IMR-90 (cell line): ENCODE data around the gene IGF1R. TPM values are rescaled to one million over a fixed set of nuclear protein-coding genes. Genes with fewer than 3 reads are reported as not detected.

Source experiments
- ATAC-seq: fragments of 200-7000 bp; cut with Tn5 transposase; 2 replicates; pipeline ENCODE4 v1.9.1; 2020; ENCODE audit warnings: low read depth, mild to moderate bottlenecking, moderate library complexity
- BruUV-seq: library from RNA; stranded (reverse); fragments of 400-500 nt; replicated peaks from 2 replicates; lab custom pipeline; 2021; lab: Mats Ljungman, UMichigan
- CTCF ChIA-PET: fragments of 300-600 bp; formaldehyde crosslinking; extraction: SDS; loops from one replicate; lab custom pipeline; 2021; ENCODE audit warnings: antibody characterized with exemption; lab: Yijun Ruan, JAX
- POLR2A ChIA-PET: fragments of 300-600 bp; sonication (Branson Sonifier 250); formaldehyde crosslinking; loops from one replicate; lab custom pipeline; 2022; ENCODE audit warnings: antibody characterized with exemption; ENCODE audit not compliant: unreplicated experiment; lab: Charles Lee
- DNase-seq: peaks from one replicate; pipeline ENCODE4 v3.0.0; 2013
- H2AFZ ChIP-seq: replicated peaks from 2 replicates; pipeline ENCODE3; 2013; ENCODE audit warnings: low read length, mild to moderate bottlenecking; ENCODE audit not compliant: poor library complexity
- H2AK5ac ChIP-seq: 2 replicates; pipeline ENCODE4 v1.6.1; 2013; ENCODE audit warnings: low read depth, low read length, inconsistent platforms
- H2AK9ac ChIP-seq: replicated peaks from 2 replicates; pipeline ENCODE3; 2013; ENCODE audit warnings: mild to moderate bottlenecking, low read depth, low read length, moderate library complexity; ENCODE audit not compliant: poor library complexity
- H2BK120ac ChIP-seq: 2 replicates; pipeline ENCODE4 v1.6.1; 2013; ENCODE audit warnings: low read depth, low read length, inconsistent platforms
- H2BK15ac ChIP-seq: 3 replicates; pipeline ENCODE4 v1.6.1; 2013; ENCODE audit warnings: low read depth, low read length, inconsistent platforms
- H2BK20ac ChIP-seq: 2 replicates; pipeline ENCODE4 v1.6.1; 2013; ENCODE audit warnings: low read depth, mild to moderate bottlenecking, inconsistent platforms, low read length, moderate library complexity
- H2BK5ac ChIP-seq: 2 replicates; pipeline ENCODE4 v1.6.1; 2013; ENCODE audit warnings: mild to moderate bottlenecking, low read depth, low read length, inconsistent platforms; ENCODE audit not compliant: poor library complexity, severe bottlenecking
- H3K14ac ChIP-seq: replicated peaks from 2 replicates; pipeline ENCODE4 v1.6.1; 2013; ENCODE audit warnings: low read depth, low read length, inconsistent platforms
- H3K18ac ChIP-seq: 2 replicates; pipeline ENCODE4 v1.6.1; 2013; ENCODE audit warnings: low read depth, low read length, control low read depth
- H3K23ac ChIP-seq: 2 replicates; pipeline ENCODE4 v1.6.1; 2013; ENCODE audit warnings: low read depth, low read length, inconsistent platforms
- H3K27ac ChIP-seq: 2 replicates; pipeline ENCODE4 v1.5.1; 2013; ENCODE audit warnings: mild to moderate bottlenecking, control low read depth, low read length; ENCODE audit not compliant: insufficient read depth
- H3K27me3 ChIP-seq: 2 replicates; pipeline ENCODE4 v1.6.1; 2013; ENCODE audit warnings: low read length; ENCODE audit not compliant: control insufficient read depth, insufficient read depth
- H3K36me3 ChIP-seq: 2 replicates; pipeline ENCODE4 v1.6.1; 2013; ENCODE audit warnings: low read length, mixed read lengths; ENCODE audit not compliant: control insufficient read depth, insufficient read depth
- H3K4ac ChIP-seq: 2 replicates; pipeline ENCODE4 v1.6.1; 2013; ENCODE audit warnings: low read depth, low read length, inconsistent platforms
- H3K4me1 ChIP-seq: 2 replicates; pipeline ENCODE4 v1.6.1; 2013; ENCODE audit warnings: low read length, mixed read lengths; ENCODE audit not compliant: control insufficient read depth, insufficient read depth
- H3K4me2 ChIP-seq: 2 replicates; pipeline ENCODE4 v1.6.1; 2013; ENCODE audit warnings: low read depth, mild to moderate bottlenecking, control low read depth, low read length, moderate library complexity
- H3K4me3 ChIP-seq: 2 replicates; pipeline ENCODE4 v1.5.1; 2013; ENCODE audit warnings: low read depth, mild to moderate bottlenecking, control low read depth, low read length, moderate library complexity; ENCODE audit not compliant: insufficient read depth
- H3K56ac ChIP-seq: 2 replicates; pipeline ENCODE4 v1.6.1; 2013; ENCODE audit warnings: low read length, inconsistent platforms; ENCODE audit not compliant: insufficient read depth; ENCODE audit errors: extremely low read depth
- H3K79me1 ChIP-seq, 2 experiments: 2 replicates each; pipeline ENCODE4 v1.6.1; 2013; ENCODE audit warnings: low read length in 2 of 2, inconsistent platforms in 1 of 2, low read depth in 1 of 2
- H3K9ac ChIP-seq: 2 replicates; pipeline ENCODE4 v1.6.1; 2013; ENCODE audit warnings: low read depth, low read length, control low read depth
- H3K9me1 ChIP-seq: 2 replicates; pipeline ENCODE4 v1.6.1; 2013; ENCODE audit warnings: low read length, inconsistent platforms; ENCODE audit not compliant: insufficient read depth
- H3K9me3 ChIP-seq: 2 replicates; pipeline ENCODE4 v1.6.1; 2013; ENCODE audit warnings: low read length; ENCODE audit not compliant: control insufficient read depth, insufficient read depth
- H4K20me1 ChIP-seq: 2 replicates; pipeline ENCODE4 v1.6.1; 2013; ENCODE audit warnings: low read length, inconsistent platforms; ENCODE audit not compliant: insufficient read depth
- H4K5ac ChIP-seq: 2 replicates; pipeline ENCODE4 v1.6.1; 2013; ENCODE audit warnings: mild to moderate bottlenecking, low read depth, low read length, control low read depth
- H4K8ac ChIP-seq, 2 experiments: 2 replicates each; pipeline ENCODE4 v1.6.1; 2013; ENCODE audit warnings: low read depth in 2 of 2, low read length in 2 of 2, control low read depth in 1 of 2, inconsistent platforms in 1 of 2
- H4K91ac ChIP-seq: 2 replicates; pipeline ENCODE4 v1.6.1; 2013; ENCODE audit warnings: low read depth, low read length, inconsistent platforms; ENCODE audit not compliant: insufficient read depth
- BHLHE40 ChIP-seq: fragments of 150-350 bp; IDR thresholded peaks from 2 replicates; pipeline ENCODE4 v1.6.1; 2016; ENCODE audit warnings: mild to moderate bottlenecking, low read depth, low read length
- CEBPB ChIP-seq: IDR thresholded peaks from 2 replicates; pipeline ENCODE4 v1.6.1; 2012; ENCODE audit warnings: low read depth, low read length, improper control_type of control experiment
- CHD1 ChIP-seq: IDR thresholded peaks from 2 replicates; pipeline ENCODE4 v1.6.1; 2012; ENCODE audit warnings: low read depth, low read length, improper control_type of control experiment
- FOS ChIP-seq: fragments of 150-350 bp; IDR thresholded peaks from 2 replicates; pipeline ENCODE4 v1.6.1; 2016; ENCODE audit warnings: low read depth, low read length
- MAFK ChIP-seq: IDR thresholded peaks from 2 replicates; pipeline ENCODE4 v1.6.1; 2012; ENCODE audit warnings: low read depth, low read length, improper control_type of control experiment
- MAZ ChIP-seq: IDR thresholded peaks from 2 replicates; pipeline ENCODE4 v1.6.1; 2012; ENCODE audit warnings: low read depth, mild to moderate bottlenecking, low read length, improper control_type of control experiment, moderate library complexity, borderline replicate concordance
- MXI1 ChIP-seq: IDR thresholded peaks from 2 replicates; pipeline ENCODE4 v1.6.1; 2012; ENCODE audit warnings: low read depth, mild to moderate bottlenecking, low read length, moderate library complexity, borderline replicate concordance
- NFE2L2 ChIP-seq: fragments of 150-350 bp; IDR thresholded peaks from 2 replicates; pipeline ENCODE4 v1.6.1; 2016; ENCODE audit warnings: low read depth, mild to moderate bottlenecking, low read length
- POLR2A ChIP-seq: IDR thresholded peaks from 2 replicates; pipeline ENCODE4 v1.6.1; 2012; ENCODE audit warnings: mild to moderate bottlenecking, low read depth, low read length
- RAD21 ChIP-seq: IDR thresholded peaks from 2 replicates; pipeline ENCODE4 v1.6.1; 2012; ENCODE audit warnings: low read length, improper control_type of control experiment
- RCOR1 ChIP-seq: IDR thresholded peaks from 2 replicates; pipeline ENCODE4 v1.6.1; 2012; ENCODE audit warnings: mild to moderate bottlenecking, low read length, improper control_type of control experiment; ENCODE audit not compliant: insufficient replicate concordance
- RFX5 ChIP-seq: IDR thresholded peaks from 2 replicates; pipeline ENCODE4 v1.8.0; 2012; ENCODE audit warnings: low read depth, mild to moderate bottlenecking, low read length, moderate library complexity
- SMC3 ChIP-seq: fragments of 150-350 bp; IDR thresholded peaks from 2 replicates; pipeline ENCODE4 v1.6.1; 2016; ENCODE audit warnings: low read depth, mild to moderate bottlenecking, antibody characterized with exemption, low read length, moderate library complexity
- WGBS, 2 experiments: methylation state at CpG; one replicate each; pipeline versions ENCODE4 v1.1.5 to v1.1.7; 2013; ENCODE audit warnings: missing lambda C conversion rate in 2 of 2; ENCODE audit not compliant: insufficient read length in 1 of 2; ENCODE audit errors: extremely low coverage in 2 of 2; 5-methylcytosine and 5-hydroxymethylcytosine counted together
- dilution Hi-C: fragments of 300-500 bp; cut with HindIII; formaldehyde crosslinking; loops from one replicate; pipeline ENCODE4 v1.14.3; 2018; ENCODE audit warnings: low sequenced_read_pairs; ENCODE audit not compliant: unreplicated experiment
- in situ Hi-C: fragments of 300-500 bp; cut with MboI; formaldehyde crosslinking; loops from 3 replicates; pipeline ENCODE4 v1.14.3; 2019; ENCODE audit warnings: low sequenced_read_pairs, inconsistent platforms, mixed read lengths
- intact Hi-C: fragments of 100-400 bp; cut with micrococcal nuclease; formaldehyde crosslinking; loops from 2 replicates; pipeline ENCODE4 v1.10.0; 2022
- polyA plus RNA-seq, 3 experiments: library from polyadenylated mRNA; depleted of rRNA; stranded (reverse); fragments of >200 nt; gene quantifications; 2 replicates each; pipeline ENCODE4 v1.2.3, GENCODE V29; 2012; ENCODE audit warnings: low replicate concordance in 1 of 3
- total RNA-seq: library from RNA; depleted of rRNA; stranded (reverse); fragments of >200 nt; gene quantifications from 2 replicates; pipeline ENCODE4 v1.2.3, GENCODE V29; 2012
- TF ChIP-seq, protein P1 (sequence below): conservative IDR thresholded peaks from 2 replicates; pipeline ENCODE4 v1.5.1; 2012; ENCODE audit warnings: mild to moderate bottlenecking, low read depth, low read length, improper control_type of control experiment
- TF ChIP-seq, protein P2 (sequence below): fragments of 150-350 bp; IDR thresholded peaks from 2 replicates; pipeline ENCODE4 v1.6.1; 2017; ENCODE audit warnings: mild to moderate bottlenecking, antibody characterized with exemption, low read length, low read depth
- TF ChIP-seq, protein P3 (sequence below): fragments of 150-350 bp; IDR thresholded peaks from 2 replicates; pipeline ENCODE4 v1.6.1; 2016; ENCODE audit warnings: low read depth, mild to moderate bottlenecking, low read length, moderate library complexity, borderline replicate concordance

The IGF1R gene
- total and polyA plus RNA-seq, 2 of the 4 experiments (the other 2 are of a cell fraction): 24.0 to 24.9 TPM

DNA sequence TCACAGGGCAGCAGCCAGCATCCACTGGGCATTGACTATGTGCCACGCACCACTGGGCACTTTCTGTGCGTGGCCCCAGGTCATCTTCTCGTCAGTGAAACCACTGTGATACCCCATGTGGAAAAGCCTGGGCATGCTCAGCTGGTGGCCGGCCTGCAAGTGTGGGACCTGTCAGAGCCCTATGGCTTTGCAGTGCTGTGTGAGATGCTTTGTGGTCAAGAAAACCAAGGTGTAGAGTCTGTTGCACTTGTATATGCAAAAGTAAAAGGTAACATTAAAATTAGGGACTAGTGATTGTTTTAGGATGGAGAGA is 289.7 kb downstream of the IGF1R start:
- H2BK20ac ChIP-seq: no peak overlapping the region
- CTCF ChIA-PET: no interaction called here

More for the DNA sequence above, 289.7 kb downstream of the IGF1R start:
- in situ Hi-C loops (no loop called here), intact Hi-C loops (loop anchor here (10.0 kb wide), 1 partner anchor 277 kb away; no protein-coding TSS in a partner anchor), dilution Hi-C loops (loop anchor here (25.0 kb wide), 1 partner anchor 124 kb away; no protein-coding TSS in a partner anchor)
- Histone ChIP-seq H3K18ac (no peak overlapping the region), H3K23ac (no peak overlapping the region), H3K4me3 (no peak overlapping the region), H3K9me1 (peaks cover 20% of the 10 kb centered on the region), H3K4ac (no peak overlapping the region), H3K27me3 (no peaks in the 10 kb centered on the region), H2AK5ac (no peak overlapping the region), H4K91ac (no peak overlapping the region), H2BK15ac (no peak overlapping the region), H2AFZ (no peak overlapping the region), H3K9ac (no peak overlapping the region), H4K5ac (no peak overlapping the region), H2BK5ac (no peak overlapping the region), H2AK9ac (no peak overlapping the region), H3K27ac (no peak overlapping the region), H3K14ac (no peak overlapping the region), H3K36me3 (peaks cover 62% of the 10 kb centered on the region), H3K4me2 (no peak overlapping the region), H2BK120ac (no peak overlapping the region), H3K4me1 (peaks cover 9% of the 10 kb centered on the region), H3K79me1 (peaks cover 11 to 34% of the 10 kb centered on the region in 2 experiments), H4K8ac (no peak overlapping the region), H3K56ac (no peak overlapping the region), H4K20me1 (0 out of 2 replicates have a peak, but pooled peaks cover 2% of the 10 kb centered on the region), H3K9me3 (no peaks in the 10 kb centered on the region)
- POLR2A ChIA-PET: no interaction called here
- BruUV-seq: no TSS peak
- DNase-seq (no peak), ATAC-seq (no peak)
- TF ChIP-seq CEBPB (no peak), MAFK (no peak), MAZ (no peak), FOS (no peak), NFE2L2 (no peak), MXI1 (no peak), RCOR1 (no peak), POLR2A (no peak), CHD1 (no peak), RFX5 (no peak), RAD21 (no peak), BHLHE40 (no peak), SMC3 (no peak)
- TF ChIP-seq, protein P1, sequence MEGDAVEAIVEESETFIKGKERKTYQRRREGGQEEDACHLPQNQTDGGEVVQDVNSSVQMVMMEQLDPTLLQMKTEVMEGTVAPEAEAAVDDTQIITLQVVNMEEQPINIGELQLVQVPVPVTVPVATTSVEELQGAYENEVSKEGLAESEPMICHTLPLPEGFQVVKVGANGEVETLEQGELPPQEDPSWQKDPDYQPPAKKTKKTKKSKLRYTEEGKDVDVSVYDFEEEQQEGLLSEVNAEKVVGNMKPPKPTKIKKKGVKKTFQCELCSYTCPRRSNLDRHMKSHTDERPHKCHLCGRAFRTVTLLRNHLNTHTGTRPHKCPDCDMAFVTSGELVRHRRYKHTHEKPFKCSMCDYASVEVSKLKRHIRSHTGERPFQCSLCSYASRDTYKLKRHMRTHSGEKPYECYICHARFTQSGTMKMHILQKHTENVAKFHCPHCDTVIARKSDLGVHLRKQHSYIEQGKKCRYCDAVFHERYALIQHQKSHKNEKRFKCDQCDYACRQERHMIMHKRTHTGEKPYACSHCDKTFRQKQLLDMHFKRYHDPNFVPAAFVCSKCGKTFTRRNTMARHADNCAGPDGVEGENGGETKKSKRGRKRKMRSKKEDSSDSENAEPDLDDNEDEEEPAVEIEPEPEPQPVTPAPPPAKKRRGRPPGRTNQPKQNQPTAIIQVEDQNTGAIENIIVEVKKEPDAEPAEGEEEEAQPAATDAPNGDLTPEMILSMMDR: no peak
- TF ChIP-seq, protein P2, sequence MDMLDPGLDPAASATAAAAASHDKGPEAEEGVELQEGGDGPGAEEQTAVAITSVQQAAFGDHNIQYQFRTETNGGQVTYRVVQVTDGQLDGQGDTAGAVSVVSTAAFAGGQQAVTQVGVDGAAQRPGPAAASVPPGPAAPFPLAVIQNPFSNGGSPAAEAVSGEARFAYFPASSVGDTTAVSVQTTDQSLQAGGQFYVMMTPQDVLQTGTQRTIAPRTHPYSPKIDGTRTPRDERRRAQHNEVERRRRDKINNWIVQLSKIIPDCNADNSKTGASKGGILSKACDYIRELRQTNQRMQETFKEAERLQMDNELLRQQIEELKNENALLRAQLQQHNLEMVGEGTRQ: no peak
- TF ChIP-seq, protein P3, sequence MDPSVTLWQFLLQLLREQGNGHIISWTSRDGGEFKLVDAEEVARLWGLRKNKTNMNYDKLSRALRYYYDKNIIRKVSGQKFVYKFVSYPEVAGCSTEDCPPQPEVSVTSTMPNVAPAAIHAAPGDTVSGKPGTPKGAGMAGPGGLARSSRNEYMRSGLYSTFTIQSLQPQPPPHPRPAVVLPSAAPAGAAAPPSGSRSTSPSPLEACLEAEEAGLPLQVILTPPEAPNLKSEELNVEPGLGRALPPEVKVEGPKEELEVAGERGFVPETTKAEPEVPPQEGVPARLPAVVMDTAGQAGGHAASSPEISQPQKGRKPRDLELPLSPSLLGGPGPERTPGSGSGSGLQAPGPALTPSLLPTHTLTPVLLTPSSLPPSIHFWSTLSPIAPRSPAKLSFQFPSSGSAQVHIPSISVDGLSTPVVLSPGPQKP: no peak
- 91% methylated on average over 4 of the region's 4 CpGs; no CpG with 5 or more reads in 1 of the 2 experiments for WGBS, 2 experiments
